GM23338 (cell line): ENCODE measurements around the gene AQP10.

ENCODE experiments used
- CTCF ChIP-seq, 2 experiments: fragments of 200-600 bp in 1 of 2; sonication (generic) in 1 of 2; conservative IDR thresholded peaks; 2 replicates each; pipeline versions ENCODE4 v1.5.1 to v1.6.1; 2016 to 2017; ENCODE audit warnings: antibody characterized with exemption in 2 of 2, low read depth in 2 of 2, mild to moderate bottlenecking in 2 of 2, moderate library complexity in 1 of 2
- JUNB ChIP-seq: IDR thresholded peaks from one replicate; pipeline ENCODE4 v1.6.1; 2016; ENCODE audit warnings: antibody characterized with exemption; ENCODE audit not compliant: unreplicated experiment
- STAT1 ChIP-seq: IDR thresholded peaks from one replicate; pipeline ENCODE4 v1.6.1; 2016; ENCODE audit warnings: antibody characterized with exemption; ENCODE audit not compliant: unreplicated experiment
- ZNF114 ChIP-seq: fragments of 250-450 bp; sonication (Bioruptor Pico); IDR thresholded peaks from 2 replicates; pipeline ENCODE4 v1.5.0; 2020; ENCODE audit warnings: mild to moderate bottlenecking, moderate library complexity

- TF ChIP-seq CTCF (conservative IDR thresholded peaks at IDR 0.05; ENCODE audit: low read depth in 2 of 2) (no peak), JUNB (no peak), STAT1 (no peak), ZNF114 (CRISPR knock-in tag) (no peak)
Measured at GRCh38 chr1:154272999-154273563, 47.8 kb upstream of the AQP10 start.
